Adipocyte (in vitro differentiated cells): ENCODE measurements around the gene SORCS3.

Experiments used
- DNase-seq: peaks from one replicate; pipeline ENCODE4 v3.0.0-alpha.2; 2015; ENCODE audit warnings: low read depth
- H3K27me3 ChIP-seq: replicated peaks from 2 replicates; pipeline ENCODE4 v1.7.0; 2013; ENCODE audit warnings: mild to moderate bottlenecking, low read length, moderate library complexity; ENCODE audit not compliant: control insufficient read depth, insufficient read depth
- H3K36me3 ChIP-seq: 2 replicates; pipeline ENCODE4 v1.7.0; 2013; ENCODE audit warnings: low read length, mild to moderate bottlenecking, moderate library complexity; ENCODE audit not compliant: control insufficient read depth, insufficient read depth, severe bottlenecking
- H3K4me1 ChIP-seq: 2 replicates; pipeline ENCODE4 v1.7.0; 2013; ENCODE audit warnings: mild to moderate bottlenecking, low read length, moderate library complexity; ENCODE audit not compliant: control insufficient read depth, insufficient read depth
- H3K4me3 ChIP-seq: 2 replicates; pipeline ENCODE4 v1.7.0; 2013; ENCODE audit warnings: mild to moderate bottlenecking, low read length, moderate library complexity
- H3K9ac ChIP-seq: 2 replicates; pipeline ENCODE4 v1.7.0; 2013; ENCODE audit warnings: mild to moderate bottlenecking, low read length, moderate library complexity
- H3K9me3 ChIP-seq: 2 replicates; pipeline ENCODE4 v1.7.0; 2013; ENCODE audit warnings: mild to moderate bottlenecking, low read length, moderate library complexity; ENCODE audit not compliant: control insufficient read depth

Gene SORCS3

DNA sequence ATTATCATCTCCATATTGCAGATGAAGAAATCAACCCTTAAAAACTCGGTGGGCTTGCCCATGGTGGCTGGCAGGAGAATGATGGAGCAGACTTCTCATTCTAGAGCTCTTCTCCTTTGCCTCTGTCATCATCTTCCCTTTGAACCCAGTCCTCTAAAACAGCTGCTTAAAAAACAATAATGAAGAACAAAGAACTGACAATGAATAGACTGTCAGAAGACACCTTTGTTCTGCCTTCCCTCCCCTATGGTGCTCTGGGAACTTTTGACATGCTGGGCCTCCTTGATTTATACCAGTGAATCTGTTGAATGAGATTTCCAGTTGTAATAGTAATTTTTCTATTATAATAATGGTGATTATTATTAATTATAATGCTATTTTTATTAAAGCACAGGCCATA lies 103.0 kb downstream of the SORCS3 start:
- no peak for DNase-seq
- Histone ChIP-seq H3K4me1 (no peaks in the 10 kb centered on the region), H3K4me3 (no peak overlapping the region), H3K9me3 (no peaks in the 10 kb centered on the region), H3K9ac (no peak overlapping the region), H3K27me3 (no peaks in the 10 kb centered on the region), H3K36me3 (no peaks in the 10 kb centered on the region)

DNA sequence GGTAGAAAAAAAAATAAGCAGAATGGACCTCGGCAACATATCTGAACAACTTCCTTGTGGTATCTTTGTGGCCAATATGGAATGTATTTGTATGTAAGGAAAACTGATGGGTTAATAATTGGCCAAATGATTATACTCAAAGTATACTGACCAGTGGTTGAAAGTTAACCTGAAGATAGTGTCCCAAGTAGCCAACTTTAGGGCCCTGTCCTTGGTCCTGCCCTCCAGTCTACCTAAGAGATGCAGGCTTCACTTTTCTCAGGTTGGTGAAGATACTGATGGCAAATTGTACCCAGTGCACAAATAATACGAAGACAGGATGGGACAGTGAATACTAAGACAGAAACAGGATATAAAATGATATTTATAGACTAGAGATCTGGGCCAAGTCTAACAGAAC lies 109.2 kb downstream of the SORCS3 start:
- Histone ChIP-seq H3K27me3 (no peaks in the 10 kb centered on the region), H3K9me3 (no peaks in the 10 kb centered on the region), H3K4me3 (no peak overlapping the region), H3K9ac (no peak overlapping the region), H3K36me3 (no peaks in the 10 kb centered on the region), H3K4me1 (no peaks in the 10 kb centered on the region)
- no peak for DNase-seq

DNA sequence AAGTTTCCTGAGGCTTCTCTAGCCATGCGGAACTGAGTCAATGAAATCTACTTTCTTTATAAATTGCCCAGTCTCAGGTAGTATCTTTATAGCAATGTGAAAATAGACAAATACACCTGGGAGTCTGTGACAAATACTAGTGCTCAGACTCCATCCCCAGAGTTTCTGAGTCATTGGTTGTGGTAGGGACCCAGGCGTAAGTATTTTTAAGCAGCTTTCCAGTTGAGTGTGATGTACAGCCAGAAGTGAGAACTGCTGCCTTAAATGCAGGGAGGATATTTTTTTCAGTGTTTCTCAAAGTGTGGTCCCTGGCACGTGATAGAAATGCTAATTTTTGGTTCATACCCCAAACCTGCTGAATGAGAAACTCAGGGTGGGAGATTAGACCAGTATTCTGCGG lies 121.7 kb downstream of the SORCS3 start:
- H3K27me3 ChIP-seq: no peaks in the 10 kb centered on the region
- no peak for DNase-seq
- no peak overlapping the region for H3K4me3 ChIP-seq
- H3K4me1 ChIP-seq: no peaks in the 10 kb centered on the region
- no peaks in the 10 kb centered on the region for H3K36me3 ChIP-seq
- H3K9me3 ChIP-seq: no peaks in the 10 kb centered on the region
- H3K9ac ChIP-seq: no peak overlapping the region

DNA sequence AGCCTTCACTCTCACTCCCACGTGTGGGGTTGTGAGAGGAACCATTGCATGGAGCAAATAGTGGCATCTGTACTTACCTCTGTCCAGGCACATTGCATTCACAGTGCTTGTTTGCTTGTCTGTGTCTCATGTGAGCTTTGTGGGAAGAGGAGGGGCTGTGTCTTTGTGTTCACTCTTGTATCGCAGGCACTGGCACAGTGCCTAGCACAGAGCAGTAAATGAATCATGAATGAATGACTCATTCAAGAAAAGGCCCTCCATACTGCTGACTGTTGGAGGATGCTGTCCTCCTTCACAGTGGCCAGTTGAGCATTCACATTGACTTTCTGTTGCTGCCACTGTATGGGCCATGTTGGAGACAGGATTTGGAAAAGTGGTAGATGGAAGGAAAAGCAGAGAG lies 125.3 kb downstream of the SORCS3 start:
- H3K9me3 ChIP-seq: no peaks in the 10 kb centered on the region
- no peaks in the 10 kb centered on the region for H3K4me1 ChIP-seq
- H3K27me3 ChIP-seq: no peaks in the 10 kb centered on the region
- H3K4me3 ChIP-seq: no peak overlapping the region
- H3K36me3 ChIP-seq: no peaks in the 10 kb centered on the region
- no peak overlapping the region for H3K9ac ChIP-seq
- no peak for DNase-seq

DNA sequence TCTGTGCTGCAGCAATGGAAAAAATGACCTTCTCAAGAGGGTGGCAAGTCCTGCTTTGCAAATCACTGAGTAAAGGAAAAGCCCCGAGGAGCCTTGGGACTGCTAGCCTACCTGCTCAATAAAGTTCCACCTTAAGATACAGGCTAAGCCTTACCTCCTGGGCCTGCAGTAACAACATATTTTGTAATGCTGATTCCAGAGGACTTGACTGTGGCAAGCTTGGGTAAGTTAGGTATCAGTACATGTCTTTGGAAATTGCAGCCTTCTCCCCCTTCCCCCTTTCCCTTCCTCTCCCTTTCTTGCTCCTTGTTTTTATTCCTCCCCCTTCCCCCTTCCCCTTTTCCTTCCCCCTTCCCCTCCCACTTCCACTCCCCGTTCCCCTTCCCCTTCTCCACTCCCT lies 126.2 kb downstream of the SORCS3 start:
- peaks cover under 1% of the 10 kb centered on the region for H3K27me3 ChIP-seq
- H3K4me1 ChIP-seq: no peaks in the 10 kb centered on the region
- no peak for DNase-seq
- no peaks in the 10 kb centered on the region for H3K9me3 ChIP-seq
- H3K4me3 ChIP-seq: no peak overlapping the region
- H3K36me3 ChIP-seq: no peaks in the 10 kb centered on the region
- no peak overlapping the region for H3K9ac ChIP-seq

DNA sequence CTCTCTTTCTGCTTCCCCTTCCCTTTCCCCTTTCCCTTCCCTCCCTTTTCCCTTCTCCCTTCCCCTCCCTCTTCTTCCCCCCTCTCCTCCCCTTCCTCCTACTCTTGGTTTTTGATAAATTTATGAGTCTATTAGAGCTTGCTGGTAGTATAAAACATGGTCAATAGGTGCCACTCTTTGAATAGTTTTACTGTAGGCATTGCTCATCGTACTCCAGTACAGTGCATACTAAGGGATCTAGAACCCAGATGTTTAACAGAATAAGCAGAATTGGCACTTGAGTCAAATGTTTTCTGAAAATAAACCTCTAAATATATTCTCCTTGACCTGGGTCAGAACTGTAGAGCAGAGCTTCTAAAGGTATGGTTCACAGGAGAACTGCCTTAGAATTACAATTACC lies 126.7 kb downstream of the SORCS3 start:
- Histone ChIP-seq H3K4me1 (no peaks in the 10 kb centered on the region), H3K36me3 (no peaks in the 10 kb centered on the region), H3K9ac (no peak overlapping the region), H3K27me3 (peaks cover 5% of the 10 kb centered on the region), H3K9me3 (no peaks in the 10 kb centered on the region), H3K4me3 (no peak overlapping the region)
- DNase-seq: no peak

DNA sequence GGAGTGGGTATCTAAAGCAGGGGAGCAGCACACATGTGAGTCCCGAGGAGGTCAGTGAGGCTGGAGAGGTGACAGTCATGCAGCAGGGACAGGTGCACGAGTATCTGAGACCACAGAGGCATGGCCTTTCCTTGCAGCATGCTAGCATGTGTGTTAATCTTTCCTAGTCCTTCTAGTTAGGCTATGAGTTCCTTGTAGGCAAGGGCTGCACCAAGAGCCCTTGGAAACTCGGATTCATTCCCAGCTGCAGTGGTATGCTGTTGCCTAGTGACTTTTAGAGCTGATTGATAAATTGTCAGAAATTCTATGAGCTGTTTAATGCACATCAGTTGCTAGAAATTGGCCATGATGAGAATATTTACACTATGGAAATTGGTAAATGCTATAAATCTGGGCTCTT lies 132.0 kb downstream of the SORCS3 start:
- no peaks in the 10 kb centered on the region for H3K4me1 ChIP-seq
- peaks cover 23% of the 10 kb centered on the region for H3K27me3 ChIP-seq
- H3K9ac ChIP-seq: no peak overlapping the region
- no peaks in the 10 kb centered on the region for H3K36me3 ChIP-seq
- no peak for DNase-seq
- H3K4me3 ChIP-seq: no peak overlapping the region
- H3K9me3 ChIP-seq: no peaks in the 10 kb centered on the region

DNA sequence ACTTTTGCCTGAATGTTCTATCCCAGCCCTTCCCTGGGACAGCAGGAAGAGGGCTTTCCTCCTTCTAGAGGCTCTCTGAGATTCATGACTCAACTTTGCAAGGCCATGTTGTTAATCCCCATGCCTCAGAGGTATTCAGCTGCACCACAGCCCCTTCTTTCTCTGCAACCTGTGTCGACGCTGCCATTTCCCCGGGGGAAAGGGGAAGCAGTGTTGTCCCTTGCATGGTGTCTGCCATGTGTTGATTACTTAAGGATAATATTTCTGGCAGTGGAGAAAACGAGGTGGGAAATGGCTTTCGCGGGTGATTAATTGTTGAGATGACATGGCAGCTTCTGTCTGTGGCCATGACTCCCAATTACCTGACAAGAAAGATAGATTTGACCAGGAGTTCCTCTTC lies 133.1 kb downstream of the SORCS3 start:
- H3K36me3 ChIP-seq: no peaks in the 10 kb centered on the region
- DNase-seq: no peak
- H3K9ac ChIP-seq: no peak overlapping the region
- H3K27me3 ChIP-seq: peaks cover 23% of the 10 kb centered on the region
- H3K4me1 ChIP-seq: no peaks in the 10 kb centered on the region
- no peaks in the 10 kb centered on the region for H3K9me3 ChIP-seq
- no peak overlapping the region for H3K4me3 ChIP-seq

DNA sequence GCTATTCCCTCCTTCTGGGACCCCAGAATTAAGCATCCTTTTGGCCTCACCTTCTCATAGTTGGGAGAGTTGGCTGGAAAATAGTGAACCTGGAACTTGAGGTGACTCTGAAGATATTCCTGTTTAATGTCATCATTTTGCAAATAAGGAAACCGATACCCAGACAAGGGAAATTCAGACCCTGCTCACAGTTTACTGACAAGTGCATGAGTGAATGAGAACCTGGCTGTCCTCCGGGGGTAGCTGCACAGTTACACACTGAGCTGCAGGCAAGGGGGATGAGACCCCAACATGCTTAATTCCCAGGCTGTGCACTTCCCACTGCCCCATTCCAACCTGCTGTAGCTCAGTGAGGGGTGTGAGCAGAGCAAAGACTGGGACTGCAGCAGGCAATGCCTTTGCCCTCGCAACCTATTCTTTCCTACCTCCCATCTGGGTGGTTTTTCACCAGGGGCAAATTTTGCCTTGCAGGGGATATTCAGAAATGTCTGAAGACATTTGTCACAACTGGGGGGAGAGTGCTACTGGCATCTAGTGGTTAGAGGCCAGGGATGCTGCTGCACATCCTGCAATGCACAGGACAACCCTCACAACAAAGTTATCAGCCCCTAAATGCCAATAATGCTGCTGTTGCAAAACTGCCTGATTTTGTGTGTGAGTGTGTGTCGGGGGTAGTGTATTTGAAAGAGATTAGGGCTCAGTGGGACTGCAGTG lies 136.2 kb downstream of the SORCS3 start:
- Histone ChIP-seq H3K36me3 (no peaks in the 10 kb centered on the region), H3K4me3 (no peak overlapping the region), H3K9ac (no peak overlapping the region), H3K4me1 (no peaks in the 10 kb centered on the region), H3K9me3 (no peaks in the 10 kb centered on the region), H3K27me3 (peaks cover 23% of the 10 kb centered on the region)
- DNase-seq: no peak

DNA sequence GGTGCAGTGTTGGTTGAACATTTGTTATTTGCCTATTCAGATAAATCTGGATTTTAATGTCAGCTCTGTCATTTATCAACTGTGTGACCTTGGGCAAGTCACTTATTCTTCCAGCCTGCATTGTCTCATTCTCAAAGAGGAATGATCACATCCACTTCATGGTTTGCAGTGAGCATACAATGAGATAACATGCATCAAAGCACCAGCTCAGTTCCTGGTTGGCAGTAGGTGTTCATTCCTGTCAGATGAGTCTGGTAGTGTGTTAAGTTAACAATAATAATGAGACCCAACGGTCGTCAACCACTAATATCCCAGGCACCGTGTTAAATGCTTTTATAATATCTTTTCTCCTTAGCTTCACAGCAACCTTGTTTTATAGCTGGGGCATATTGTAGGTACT lies 137.3 kb downstream of the SORCS3 start:
- Histone ChIP-seq H3K4me3 (no peak overlapping the region), H3K4me1 (no peaks in the 10 kb centered on the region), H3K27me3 (peaks cover 14% of the 10 kb centered on the region), H3K9me3 (no peaks in the 10 kb centered on the region), H3K36me3 (no peaks in the 10 kb centered on the region), H3K9ac (no peak overlapping the region)
- no peak for DNase-seq

DNA sequence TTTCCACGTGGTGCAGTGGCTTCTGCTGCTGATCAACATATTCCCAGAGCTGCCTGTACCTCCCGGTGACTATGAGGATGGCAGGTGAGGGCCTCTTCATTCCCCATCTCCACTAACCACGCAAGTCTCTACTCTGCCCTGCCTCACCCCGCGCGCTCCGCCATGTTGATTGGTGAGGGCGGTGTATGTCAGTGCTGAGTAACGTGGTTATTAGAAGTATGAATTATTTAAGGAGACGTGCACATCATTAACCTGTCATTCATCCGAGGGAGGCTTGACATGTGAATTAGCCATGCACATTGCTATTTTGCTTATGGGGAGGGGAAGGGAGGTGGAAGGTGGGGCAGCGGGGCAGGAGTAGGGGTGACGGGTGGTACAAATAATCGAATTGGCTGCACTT lies 138.6 kb downstream of the SORCS3 start:
- Histone ChIP-seq H3K36me3 (no peaks in the 10 kb centered on the region), H3K9me3 (no peaks in the 10 kb centered on the region), H3K9ac (no peak overlapping the region), H3K4me3 (no peak overlapping the region), H3K27me3 (peaks cover 14% of the 10 kb centered on the region), H3K4me1 (no peaks in the 10 kb centered on the region)
- no peak for DNase-seq

DNA sequence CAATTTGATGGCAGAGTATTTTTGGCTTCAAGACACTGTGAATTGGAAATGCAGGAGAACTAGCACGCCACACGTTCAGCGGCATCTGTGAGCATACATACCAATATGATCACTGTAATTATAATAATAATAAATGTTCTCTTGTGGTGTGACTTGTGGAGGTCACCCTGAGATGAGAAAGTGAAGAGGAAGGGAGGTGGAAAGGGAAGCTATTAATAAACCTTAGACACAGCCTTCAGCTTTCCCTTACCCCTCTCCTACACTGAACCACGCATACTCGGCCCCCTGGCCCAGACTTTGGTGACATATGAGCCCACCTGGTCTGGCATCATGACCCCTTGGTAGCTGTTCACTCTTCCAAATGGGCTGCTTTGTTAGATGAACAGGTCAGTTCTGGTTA lies 139.1 kb downstream of the SORCS3 start:
- Histone ChIP-seq H3K4me3 (no peak overlapping the region), H3K4me1 (no peaks in the 10 kb centered on the region), H3K9me3 (no peaks in the 10 kb centered on the region), H3K27me3 (peaks cover 12% of the 10 kb centered on the region), H3K36me3 (no peaks in the 10 kb centered on the region), H3K9ac (no peak overlapping the region)
- no peak for DNase-seq
